Stomach (tissue), 19 donors: ENCODE data around the gene CAPN8. TPM values are rescaled to one million over a fixed set of nuclear protein-coding genes. Genes with fewer than 3 reads are reported as not detected.

Experiments used
- DNase-seq, 2 donors: peaks; one replicate each; pipeline versions ENCODE4 v3.0.0 to v3.0.0-alpha.2; 2013 to 2019
- H3K27ac ChIP-seq, 5 donors: fragments of 200-600 bp in 4 of 5; sonication (generic) in 4 of 5; one replicate each; pipeline ENCODE4 v1.5.1; 2013 to 2019; ENCODE audit warnings: mild to moderate bottlenecking in 1 of 5, moderate library complexity in 1 of 5
- H3K27me3 ChIP-seq, 3 donors: fragments of 200-600 bp; sonication (generic); one replicate each; pipeline ENCODE4 v1.5.1; 2017 to 2019; ENCODE audit warnings: mixed run types in 1 of 3
- H3K36me3 ChIP-seq, 4 donors: fragments of 200-600 bp; sonication (generic); 1 replicate in 3 of 4; 2 replicates in 1 of 4; pipeline ENCODE4 v1.5.1; 2016 to 2019
- H3K4me1 ChIP-seq, 4 donors: fragments of 200-600 bp; sonication (generic); one replicate each; pipeline ENCODE4 v1.5.1; 2016 to 2019
- H3K4me3 ChIP-seq, 4 donors: fragments of 200-600 bp; sonication (generic) in 3 of 4; one replicate each; pipeline ENCODE4 v1.5.1; 2016 to 2019; ENCODE audit warnings: mild to moderate bottlenecking in 1 of 4
- H3K9me3 ChIP-seq, 4 donors: fragments of 200-600 bp; sonication (generic); one replicate each; pipeline ENCODE4 v1.5.1; 2016 to 2019
- CTCF ChIP-seq, 7 experiments: fragments of 450-650 bp in 4 of 7; fragments of 200-600 bp in 3 of 7; sonication (generic) in 3 of 7; IDR thresholded peaks; one replicate each; pipeline ENCODE4 v1.5.1; 2016 to 2019; ENCODE audit warnings: antibody characterized with exemption in 7 of 7, control low read depth in 2 of 7, mild to moderate bottlenecking in 1 of 7
- EP300 ChIP-seq: sonication (generic); formaldehyde crosslinking; IDR thresholded peaks from one replicate; pipeline ENCODE4 v1.6.1; 2017; ENCODE audit warnings: antibody characterized with exemption
- POLR2A ChIP-seq, 4 donors: fragments of 450-650 bp; IDR thresholded peaks; one replicate each; pipeline ENCODE4 v1.6.1; 2016; ENCODE audit warnings: antibody characterized with exemption in 4 of 4, control low read depth in 2 of 4, mild to moderate bottlenecking in 1 of 4, moderate library complexity in 1 of 4
- POLR2AphosphoS5 ChIP-seq, 3 donors: sonication (generic); formaldehyde crosslinking; IDR thresholded peaks; one replicate each; pipeline ENCODE4 v1.6.1; 2016; ENCODE audit warnings: antibody characterized with exemption in 3 of 3
- WGBS, 5 donors: extraction: QIAGEN DNeasy Blood & Tissue Kit in 3 of 5; methylation state at CpG; one replicate each; pipeline versions ENCODE4 v1.1.5 to v1.1.7; 2013 to 2018; 5-methylcytosine and 5-hydroxymethylcytosine counted together
- intact Hi-C: fragments of 100-400 bp; cut with DNase I; formaldehyde crosslinking; loops from one replicate; pipeline ENCODE4 v1.15.1; 2023; ENCODE audit warnings: low total_unique reads
- long read RNA-seq, 10 donors: transcript quantifications; one replicate each; lab custom pipeline, GENCODE V29; 2026
- polyA plus RNA-seq, 3 donors: library from polyadenylated mRNA; stranded (reverse); fragments of 200-250 nt; gene quantifications; one replicate each; pipeline ENCODE4 v1.2.3, GENCODE V29; 2013
- total RNA-seq, 5 donors: library from RNA; depleted of rRNA; stranded (reverse); fragments of >200 nt; gene quantifications; one replicate each; pipeline versions ENCODE4 v1.1.0 to v1.2.3, GENCODE V29; 2014 to 2016
- donor health status: healthy with polysubstance abuse.
- donor health status: Bipolar disorder and iron deficiency.
- donor health status: healthy.

CAPN8 gene
- total RNA-seq (100 to 1,000 TPM in 4 of 5 donors, 10 to 100 TPM in 1; 67.5 to 581 (median 254) TPM), polyA plus RNA-seq (100 to 1,000 TPM in 1 of 3 donors, 10 to 100 TPM in 2; 28.3 to 127 (median 31.0) TPM)
- long read RNA-seq, donor 1, transcript CAPN8-209 (4 exons, 1,023 nt) = major isoform, 5 of 130 reads
- long read RNA-seq, donor 1, partial matches to known transcripts = 122 of 130 reads
- long read RNA-seq, donor 1, other reads (novel, unspliced or antisense) = 0 of 130 reads
- long read RNA-seq, donor 2, transcript CAPN8-208 (3 exons, 475 nt) = major isoform, 5 of 153 reads
- long read RNA-seq, donor 2, partial matches to known transcripts = 146 of 153 reads
- long read RNA-seq, donor 2, other reads (novel, unspliced or antisense) = 0 of 153 reads
- long read RNA-seq, donor 3, partial matches to known transcripts = 76 of 79 reads
- long read RNA-seq, donor 3, other reads (novel, unspliced or antisense) = 0 of 79 reads
- long read RNA-seq, donor 4, partial matches to known transcripts = 0 of 3 reads
- long read RNA-seq, donor 4, other reads (novel, unspliced or antisense) = 0 of 3 reads
- long read RNA-seq, donor 5, partial matches to known transcripts = 115 of 115 reads
- long read RNA-seq, donor 5, other reads (novel, unspliced or antisense) = 0 of 115 reads
- long read RNA-seq, donor 6 = 0 reads
- long read RNA-seq, donor 7, transcript CAPN8-209 (4 exons, 1,023 nt) = major isoform, 10 of 204 reads
- long read RNA-seq, donor 7, partial matches to known transcripts = 189 of 204 reads
- long read RNA-seq, donor 7, other reads (novel, unspliced or antisense) = 0 of 204 reads
- long read RNA-seq, donor 8, transcript CAPN8-209 (4 exons, 1,023 nt) = major isoform, 8 of 147 reads
- long read RNA-seq, donor 8, partial matches to known transcripts = 136 of 147 reads
- long read RNA-seq, donor 8, other reads (novel, unspliced or antisense) = 0 of 147 reads
- long read RNA-seq, donor 9, partial matches to known transcripts = 0 of 3 reads
- long read RNA-seq, donor 9, other reads (novel, unspliced or antisense) = 0 of 3 reads
- long read RNA-seq, donor 10, transcript CAPN8-209 (4 exons, 1,023 nt) = major isoform, 7 of 16 reads
- long read RNA-seq, donor 10, partial matches to known transcripts = 6 of 16 reads
- long read RNA-seq, donor 10, other reads (novel, unspliced or antisense) = 0 of 16 reads

- Histone ChIP-seq H3K27ac (peak within 1 kb of the TSS; percentile 31 to 82 (median 65)), H3K36me3 (no peaks in the 10 kb centered on the region), H3K27me3 (no peaks in the 10 kb centered on the region), H3K4me1 (peaks cover 7 to 37% (median 13%) of the 10 kb centered on the region in 4 donors), H3K9me3 (no peaks in the 10 kb centered on the region), H3K4me3 (peak within 1 kb of the TSS; percentile 6 to 44 (median 38))
- whole genome bisulfite sequencing, 5 donors = 33 to 50% (median 35%) methylated on average over 6 of the region's 6 CpGs
- TF ChIP-seq EP300 (no peak), POLR2A (IDR thresholded peaks at IDR 0.05) (peak in 1 of 4 donors; percentile 52), CTCF (IDR thresholded peaks at IDR 0.05) (no peak), POLR2AphosphoS5 (IDR thresholded peaks at IDR 0.05) (peak in 2 of 3 donors; percentile 87 to 90)
- peak; percentile 83 to 88 for DNase-seq
- intact Hi-C loops = no loop called here
Measured at GRCh38 chr1:223665592-223666312, at the start of gene CAPN8. Gene CAPN8 (minus strand): TSS chr1:223665701. CDS start chr1:223665646, 55 bp downstream.

GRCh38 chr1:223714849-223715603 is 49.5 kb upstream of the CAPN8 start:
- DNase-seq = peak in 1 of 2 donors; percentile 76
- TF ChIP-seq POLR2AphosphoS5 (IDR thresholded peaks at IDR 0.05) (peak in 2 of 3 donors; percentile 17 to 68), POLR2A (IDR thresholded peaks at IDR 0.05) (no peak)
- intact Hi-C loops = loop anchor here (5.0 kb wide), 1 partner anchor 37 kb away; no protein-coding TSS in a partner anchor
- H3K9me3 ChIP-seq = no peaks in the 10 kb centered on the region
- peak overlapping the region; percentile 62 to 100 (median 98) for H3K27ac ChIP-seq
- 42 to 61% (median 49%) methylated on average over 9 of the region's 9 CpGs for WGBS, 5 donors
- peaks cover 20 to 39% (median 29%) of the 10 kb centered on the region in 4 donors for H3K36me3 ChIP-seq
- H3K4me1 ChIP-seq = peaks cover 72 to 90% (median 84%) of the 10 kb centered on the region in 4 donors
- H3K27me3 ChIP-seq = no peaks in the 10 kb centered on the region
- peak overlapping the region; percentile 18 to 94 (median 68) for H3K4me3 ChIP-seq

DNA sequence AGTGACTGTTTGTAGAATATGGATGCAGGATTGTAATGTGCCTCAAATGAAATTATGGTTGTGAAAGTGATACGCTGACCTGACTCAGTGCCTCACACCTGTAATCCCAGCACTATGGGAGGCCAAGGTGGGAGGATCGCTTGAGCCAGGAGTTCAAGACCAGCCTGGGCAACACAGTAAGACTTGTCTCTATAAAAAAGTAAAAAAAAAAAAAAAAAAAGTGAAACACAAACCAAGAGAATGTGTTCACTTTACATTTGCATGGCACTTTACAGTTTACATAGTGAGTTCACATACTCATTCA is 48.9 kb upstream of the CAPN8 start:
- no peaks in the 10 kb centered on the region for H3K9me3 ChIP-seq
- H3K27ac ChIP-seq = peak overlapping the region in 4 of 5 donors; percentile 97 to 100 (median 98)
- H3K4me3 ChIP-seq = peak overlapping the region; percentile 68 to 94 (median 78)
- H3K36me3 ChIP-seq = peaks cover 17 to 32% (median 23%) of the 10 kb centered on the region in 4 donors
- DNase-seq = no peak
- TF ChIP-seq EP300 (no peak), POLR2AphosphoS5 (IDR thresholded peaks at IDR 0.05) (no peak), POLR2A (IDR thresholded peaks at IDR 0.05) (no peak), CTCF (IDR thresholded peaks at IDR 0.05) (no peak)
- intact Hi-C loops = no loop called here
- no peaks in the 10 kb centered on the region for H3K27me3 ChIP-seq
- 69 to 89% (median 86%) methylated on average over 2 of the region's 2 CpGs for WGBS, 5 donors
- H3K4me1 ChIP-seq = peaks cover 68 to 90% (median 81%) of the 10 kb centered on the region in 4 donors
